ENCODE data around the gene TBCA.
A peak's percentile ranks its signal among the peaks of the same experiment; 100 is the strongest.

The TBCA gene, protein sequence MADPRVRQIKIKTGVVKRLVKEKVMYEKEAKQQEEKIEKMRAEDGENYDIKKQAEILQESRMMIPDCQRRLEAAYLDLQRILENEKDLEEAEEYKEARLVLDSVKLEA

DNA sequence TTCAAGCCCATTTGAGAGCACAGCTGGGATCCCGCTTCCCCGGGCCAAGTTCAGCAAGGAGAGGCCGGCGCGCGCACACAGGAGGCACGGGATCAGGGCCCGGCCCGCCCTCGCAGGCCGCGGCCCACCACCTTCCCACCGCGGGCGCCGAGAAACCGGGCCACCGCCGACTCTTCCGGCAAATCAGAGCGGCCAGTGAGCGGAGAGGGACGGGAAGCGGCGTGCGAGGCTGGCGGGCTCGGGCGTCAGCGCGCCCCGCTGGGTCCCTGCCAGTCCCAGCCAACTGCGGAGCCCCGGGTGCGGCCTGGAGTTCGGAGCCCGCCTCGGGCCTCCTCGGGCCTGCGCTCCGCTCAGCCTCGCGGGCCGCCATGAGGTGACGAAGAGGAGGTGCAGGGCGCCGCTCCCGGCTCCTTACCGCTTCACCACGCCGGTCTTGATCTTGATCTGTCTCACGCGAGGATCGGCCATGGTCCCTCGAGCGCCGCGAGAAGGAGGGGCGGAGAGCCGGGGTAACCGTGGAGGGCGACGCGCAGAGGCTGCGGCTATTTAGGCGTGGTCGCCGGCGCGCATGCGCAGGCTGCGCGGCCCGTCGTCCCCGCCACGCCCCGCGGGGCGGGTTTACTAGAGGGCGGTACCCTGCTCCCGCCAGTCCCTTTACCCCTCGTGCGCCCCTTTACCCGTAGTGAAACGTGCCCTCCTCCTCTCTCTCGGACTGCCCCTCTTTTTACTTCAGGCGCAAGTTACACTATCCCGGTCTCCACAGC is at the start of gene TBCA:
Gene TBCA (minus strand): TSS at position 550 of the 764 bp plus-strand sequence. CDS start 82 bp downstream, at position 468.
- peak; percentile 73 for DNase-seq

DNA sequence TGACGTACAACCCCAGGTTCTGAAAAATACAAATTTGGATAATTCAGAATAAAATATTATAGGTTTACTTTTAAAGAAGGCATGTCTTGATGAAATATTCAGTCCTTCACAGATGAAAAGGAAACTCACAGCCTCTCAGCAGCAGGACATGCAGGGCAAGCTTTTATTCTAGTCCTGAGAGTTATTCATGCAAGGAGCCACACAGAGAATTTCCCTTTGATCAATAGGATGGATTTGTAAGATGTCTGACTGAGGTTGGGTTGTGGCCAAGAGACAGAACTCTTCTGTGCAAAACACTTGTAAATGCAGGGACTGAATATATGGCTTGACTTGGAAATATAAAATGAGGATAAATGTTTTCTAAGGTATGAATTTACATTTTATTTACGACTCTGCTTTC is 48.8 kb upstream of the TBCA start:
- DNase-seq, result no peak

DNA sequence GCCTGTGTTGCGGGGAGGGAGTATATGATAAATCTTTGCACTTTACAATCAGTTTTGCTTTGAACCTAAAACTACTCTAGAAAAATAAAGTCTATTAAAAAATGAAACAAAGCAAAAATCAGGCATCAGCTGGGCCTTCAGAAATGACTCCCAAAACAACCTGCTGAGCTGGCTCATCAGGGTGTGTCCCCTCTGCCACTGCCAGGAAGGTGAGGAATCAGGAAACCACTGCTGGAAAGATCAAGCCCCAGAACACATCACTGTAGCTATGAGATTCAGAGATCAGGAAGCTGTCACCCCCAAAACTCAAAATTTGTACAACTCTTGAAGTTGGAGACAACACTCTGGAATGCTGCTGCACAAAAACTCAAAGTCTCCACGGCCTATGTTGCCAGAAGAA is 40.5 kb upstream of the TBCA start:
- DNase-seq, result no peak

DNA sequence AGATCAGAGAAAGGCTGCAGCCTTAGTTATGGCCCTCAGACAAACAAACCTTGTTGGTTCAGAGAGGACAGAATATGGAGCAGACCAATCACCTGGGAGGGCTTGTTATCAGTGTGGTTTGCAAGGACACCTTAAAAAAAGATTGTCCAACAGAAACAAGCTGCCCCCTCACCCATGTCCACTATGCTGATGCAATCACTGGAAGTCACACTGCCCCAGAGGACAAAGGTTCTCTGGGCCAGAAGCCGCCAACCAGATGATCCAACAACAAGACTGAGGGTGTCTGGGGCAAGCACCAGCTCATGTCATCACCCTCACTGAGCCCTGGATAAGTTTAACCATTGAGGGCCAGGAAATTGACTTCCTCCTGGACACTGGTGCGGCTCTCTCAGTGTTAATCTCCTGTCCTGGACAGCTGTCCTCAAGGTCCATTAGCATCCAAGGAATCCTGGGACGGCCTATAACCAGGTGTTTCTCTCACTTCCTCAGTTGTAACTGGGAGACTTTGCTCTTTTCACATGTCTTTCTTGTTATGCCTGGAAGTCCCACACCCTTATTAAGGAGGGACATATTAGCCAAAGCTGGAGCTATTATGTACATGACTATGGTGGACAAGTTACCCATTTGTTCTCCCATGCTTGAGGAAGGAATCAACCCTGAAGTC is 36.9 kb upstream of the TBCA start:
- no peak for DNase-seq

DNA sequence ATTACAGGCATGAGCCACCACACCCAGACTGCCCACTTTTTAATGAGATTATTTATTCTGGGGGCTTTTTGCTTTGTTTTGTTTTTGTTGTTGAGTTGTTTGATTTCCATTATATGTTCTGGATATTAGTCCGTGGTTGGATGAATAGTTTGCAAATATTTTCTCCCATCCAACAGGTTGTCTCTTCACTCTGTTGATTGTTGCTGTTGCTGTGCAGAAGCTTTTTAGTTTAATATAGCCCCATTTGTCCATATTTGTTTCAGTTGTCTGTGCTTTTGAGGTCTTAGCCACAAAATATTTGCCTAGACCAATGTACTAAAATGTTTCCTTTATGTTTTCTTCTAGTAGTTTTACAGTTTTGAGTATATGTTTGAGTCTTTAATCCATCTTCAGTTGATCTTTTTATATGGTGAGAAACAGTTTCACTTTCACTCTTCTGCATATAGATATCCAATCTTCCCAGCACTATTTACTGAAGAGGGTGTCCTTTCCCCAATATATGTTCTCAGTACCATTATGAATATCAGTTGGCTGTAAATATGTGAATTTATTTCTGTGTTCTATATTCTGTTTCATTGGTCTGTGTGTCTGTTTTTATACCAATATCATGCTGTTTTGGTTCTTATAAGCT is 30.2 kb upstream of the TBCA start:
- no peak for DNase-seq

DNA sequence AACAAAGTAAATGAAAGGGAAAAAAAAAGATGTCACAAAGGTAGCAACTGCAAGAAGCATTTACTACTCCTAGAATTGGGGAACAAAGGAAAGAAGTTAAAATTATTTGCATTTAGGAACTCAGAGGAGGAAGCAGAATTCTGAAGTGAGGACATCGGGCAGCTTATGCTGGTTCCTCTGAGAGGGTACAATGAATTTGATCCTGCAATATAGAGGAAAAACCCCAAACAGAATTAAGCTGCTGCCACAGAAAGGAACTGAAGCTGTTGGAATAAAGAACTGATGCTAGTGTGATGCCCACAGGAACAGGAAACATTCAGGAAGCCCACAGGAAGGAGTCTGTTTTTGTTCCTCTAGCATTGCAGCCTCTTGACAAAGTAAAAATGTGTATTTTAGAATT is 22.3 kb upstream of the TBCA start:
- DNase-seq, result no peak

DNA sequence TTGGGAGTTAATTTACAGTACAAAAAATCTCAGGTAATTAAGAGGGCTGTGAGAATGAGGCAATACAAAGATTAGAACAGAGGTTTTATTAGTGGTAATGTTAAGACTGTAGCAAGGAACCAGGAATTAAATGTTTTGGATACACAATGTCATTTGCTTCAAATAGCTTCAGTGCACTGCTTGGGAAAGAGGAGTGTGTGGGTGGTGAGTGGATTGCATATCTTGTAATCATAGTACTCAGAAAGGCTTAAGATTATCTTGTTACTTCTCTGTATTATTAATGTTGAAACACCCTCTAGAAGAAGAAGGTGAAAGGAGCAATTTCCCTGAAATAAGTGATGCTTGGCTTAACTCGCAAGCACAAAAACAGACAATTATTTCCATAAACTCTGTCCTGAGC is 21.0 kb upstream of the TBCA start:
- DNase-seq, result no peak

DNA sequence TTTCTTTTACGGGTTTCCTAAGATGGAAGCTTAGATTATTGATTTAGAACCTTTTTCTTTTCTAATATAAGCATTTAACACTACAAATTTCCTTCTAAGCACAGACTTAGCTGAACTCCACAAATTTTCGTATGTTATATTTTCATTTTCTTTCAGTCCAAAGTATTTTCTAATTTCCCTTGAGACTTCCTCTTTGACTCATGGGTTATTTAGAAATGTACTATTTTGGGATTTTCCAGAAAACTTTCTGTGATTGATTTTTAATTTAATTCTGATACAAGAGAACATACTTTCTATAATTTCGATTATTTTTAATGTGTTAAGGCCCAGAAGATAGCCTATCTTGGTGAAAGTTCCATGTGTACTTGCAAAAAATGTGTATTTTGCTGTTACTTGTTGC is 19.7 kb upstream of the TBCA start:
- DNase-seq, result no peak

DNA sequence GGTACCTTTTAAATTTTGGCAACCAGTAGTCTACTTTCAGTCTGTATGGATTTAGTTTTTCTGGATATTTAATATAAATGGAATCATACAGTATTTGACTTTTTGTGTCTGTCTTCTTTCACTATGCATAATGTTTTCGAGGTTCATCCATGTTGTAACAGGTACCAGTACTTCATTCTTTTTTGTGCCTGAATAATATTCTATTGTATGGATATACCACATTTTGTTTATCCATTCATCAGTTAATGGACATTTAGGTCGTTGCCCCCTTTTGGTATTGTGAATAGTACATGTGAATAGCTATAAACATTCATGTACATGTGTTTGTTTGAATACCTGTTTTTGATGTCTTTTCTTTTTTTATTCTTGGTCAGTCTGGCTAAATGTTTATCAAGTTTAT is 19.1 kb upstream of the TBCA start:
- DNase-seq, result no peak

DNA sequence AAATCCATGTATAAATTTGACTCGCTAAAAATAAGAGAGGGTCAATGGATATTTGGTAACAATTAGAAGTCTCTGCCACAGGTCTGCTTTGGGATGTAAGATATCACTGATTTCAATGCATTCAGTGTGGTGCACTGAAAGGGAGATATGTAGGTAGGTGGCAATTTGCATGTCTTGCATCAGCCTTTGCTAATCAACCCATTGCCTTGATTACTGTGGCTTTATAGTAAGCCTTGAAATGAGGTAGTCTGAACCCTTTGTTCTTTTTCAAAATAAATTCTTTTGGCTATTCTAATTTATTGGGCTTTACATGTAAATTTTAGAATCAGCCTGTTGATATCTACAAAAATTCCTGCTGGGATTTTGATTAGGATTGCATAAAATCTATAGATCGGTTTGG is 15.8 kb upstream of the TBCA start:
- no peak for DNase-seq

DNA sequence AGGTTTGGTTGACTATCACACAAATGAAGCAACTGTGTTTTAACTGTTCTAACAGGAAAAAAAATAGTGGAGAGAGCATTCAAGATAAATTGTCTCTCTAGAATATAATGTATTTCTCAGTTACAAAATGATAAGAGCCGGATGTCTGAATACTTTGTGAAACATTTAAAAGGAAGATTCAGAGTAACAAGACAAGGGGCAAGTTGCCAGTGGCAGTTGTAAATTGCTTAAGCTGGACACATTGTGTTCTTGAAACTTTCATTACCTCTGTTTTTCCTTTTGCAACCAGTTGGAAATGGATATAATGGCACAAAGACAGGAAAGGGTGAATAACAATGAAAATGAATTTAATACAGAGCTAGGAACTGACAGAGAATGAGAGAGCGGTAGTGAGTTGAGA is 15.2 kb upstream of the TBCA start:
- DNase-seq, result no peak

DNA sequence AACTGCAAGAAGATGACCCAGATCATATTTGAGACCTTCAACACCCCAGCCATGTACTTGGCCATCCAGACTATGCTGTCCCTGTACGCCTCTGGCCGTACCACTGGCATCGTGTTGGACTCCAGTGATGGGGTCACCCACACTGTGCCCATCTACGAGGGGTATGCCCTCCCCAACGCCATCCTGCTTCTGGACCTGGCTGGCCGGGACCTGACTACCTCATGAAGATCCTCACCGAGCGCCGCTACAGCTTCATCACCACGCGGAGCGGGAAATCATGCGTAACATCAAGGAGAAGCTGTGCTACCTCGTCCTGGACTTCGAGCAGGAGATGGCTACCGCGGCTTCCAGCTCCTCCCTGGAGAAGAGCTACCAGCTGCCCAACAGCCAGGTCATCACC is 9.1 kb upstream of the TBCA start:
- DNase-seq, result no peak

DNA sequence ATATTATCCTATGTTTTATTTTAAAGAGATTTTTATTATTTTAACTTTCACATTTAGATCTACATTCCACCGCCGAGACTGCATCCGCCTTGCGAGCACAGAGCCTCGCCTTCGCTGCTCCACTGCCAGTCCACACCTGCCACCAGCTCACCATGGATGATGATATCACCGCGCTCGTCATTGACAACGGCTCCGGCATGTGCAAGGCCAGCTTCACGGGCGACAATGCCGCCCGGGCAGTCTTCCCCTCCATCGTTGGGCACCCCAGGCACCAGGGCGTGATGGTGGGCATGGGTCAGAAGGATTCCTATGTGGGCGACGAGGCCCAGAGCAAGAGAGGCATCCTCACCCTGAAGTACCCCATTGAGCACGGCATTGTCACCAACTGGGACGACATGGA is 8.6 kb upstream of the TBCA start:
- no peak for DNase-seq

DNA sequence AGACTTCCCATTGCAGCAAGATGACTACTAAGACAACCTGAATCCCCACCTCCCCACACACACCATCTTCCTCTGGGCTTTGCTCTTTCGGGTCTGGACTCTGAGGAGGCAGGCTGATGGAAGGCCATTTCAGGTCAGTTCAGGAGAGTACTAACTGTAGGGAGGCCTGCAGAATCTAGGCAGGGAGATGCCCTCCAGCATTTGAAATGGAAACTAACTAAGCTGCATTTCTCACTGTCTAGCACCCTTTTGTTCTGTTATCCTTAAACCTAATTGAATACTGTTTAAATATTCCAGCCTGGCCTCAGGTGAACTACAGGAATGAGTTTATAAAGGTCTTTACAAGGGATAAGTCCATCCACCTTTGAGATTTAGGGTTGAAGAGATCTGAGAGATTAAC is 4.9 kb upstream of the TBCA start:
- no peak for DNase-seq

DNA sequence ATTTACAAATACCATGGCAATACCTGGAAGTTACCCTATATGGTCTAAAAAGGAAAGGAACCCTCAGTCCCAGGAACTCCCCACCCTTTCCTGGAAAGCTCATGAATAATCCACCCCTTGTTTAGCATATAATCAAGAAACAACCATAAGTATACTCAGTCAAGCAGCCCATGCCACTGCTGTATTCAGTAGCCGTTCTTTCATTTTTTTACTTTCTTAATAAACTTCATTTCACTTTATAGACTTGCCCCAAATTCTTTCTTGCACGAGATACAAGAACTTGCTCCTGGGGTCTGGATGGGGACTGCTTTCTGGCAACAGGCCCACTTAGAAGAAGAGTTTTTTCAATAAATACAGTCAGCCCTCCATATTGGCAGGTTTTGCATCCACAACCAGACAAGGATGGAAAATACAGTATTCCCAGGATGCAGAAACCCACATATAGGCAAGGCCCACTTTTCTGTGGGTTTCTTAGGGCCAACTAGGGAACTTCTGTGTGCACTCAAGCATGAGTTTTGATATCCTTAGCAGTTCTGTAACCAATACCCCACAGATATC is 2.8 kb upstream of the TBCA start:
- no peak for DNase-seq

DNA sequence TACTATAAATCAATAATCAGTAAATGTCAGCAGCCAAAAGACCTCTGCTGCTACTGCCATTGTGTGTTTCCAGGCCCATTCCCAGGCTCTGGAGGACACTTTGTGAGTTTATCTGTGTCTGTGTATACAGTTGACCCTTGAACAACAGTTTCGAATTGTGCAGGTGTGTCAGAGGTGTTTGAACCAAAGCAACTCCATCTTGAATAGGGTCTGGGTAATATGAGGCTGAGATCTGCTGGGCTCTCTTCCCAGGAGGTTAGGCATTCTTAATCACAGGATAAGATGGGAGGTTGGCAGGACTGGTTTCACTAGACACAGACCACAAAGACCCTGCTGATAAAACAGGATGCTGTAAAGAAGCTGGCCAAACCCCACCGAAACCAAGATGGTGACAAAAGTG is 2.3 kb upstream of the TBCA start:
- no peak for DNase-seq

DNA sequence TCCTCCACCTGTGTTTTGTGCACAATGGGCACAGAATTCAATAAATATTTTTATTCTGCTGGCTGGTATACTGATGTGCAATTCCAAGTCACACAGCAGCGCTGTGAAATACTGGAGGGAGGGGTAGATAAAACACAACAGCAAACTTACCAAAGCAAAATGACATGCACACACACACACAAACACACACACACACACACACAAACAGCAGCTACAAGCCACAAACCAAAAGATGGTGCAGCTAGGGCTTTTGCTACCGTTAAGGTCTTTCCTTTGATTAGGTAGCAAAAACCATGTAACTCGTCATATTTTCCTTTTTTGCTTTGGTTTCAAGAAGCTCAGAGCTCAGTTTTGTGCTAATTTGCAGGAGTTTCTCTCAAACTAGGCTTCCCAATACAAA is 1.8 kb upstream of the TBCA start:
- no peak for DNase-seq

DNA sequence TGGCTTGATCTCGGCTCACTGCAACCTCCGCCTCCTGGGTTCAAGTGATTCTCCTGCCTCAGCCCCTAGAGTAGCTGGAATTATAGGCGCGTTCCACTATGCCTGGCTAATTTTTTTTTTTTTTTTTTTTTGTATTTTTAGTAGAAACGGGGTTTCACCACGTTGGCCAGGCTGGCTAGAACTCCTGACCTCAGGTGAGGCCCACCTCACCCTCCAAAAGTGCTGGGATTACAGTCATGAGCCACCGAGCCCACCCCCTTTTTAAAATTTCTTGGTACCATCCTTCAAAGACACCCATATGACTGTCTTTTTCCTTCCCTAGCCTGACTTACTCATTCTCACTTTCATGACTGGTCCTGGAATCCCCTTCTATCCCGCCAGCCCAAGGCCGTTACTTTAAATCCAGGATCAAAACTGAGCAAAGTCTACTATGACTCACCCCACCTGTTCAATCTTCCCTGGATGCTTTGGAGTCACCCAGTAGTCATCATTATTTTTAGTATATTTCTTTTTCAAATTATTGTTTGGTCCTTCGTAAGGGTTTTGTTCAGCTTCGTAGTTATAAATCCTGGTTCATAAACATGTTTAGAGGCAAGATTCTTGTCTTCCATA is 1.2 kb upstream of the TBCA start:
- no peak for DNase-seq

DNA sequence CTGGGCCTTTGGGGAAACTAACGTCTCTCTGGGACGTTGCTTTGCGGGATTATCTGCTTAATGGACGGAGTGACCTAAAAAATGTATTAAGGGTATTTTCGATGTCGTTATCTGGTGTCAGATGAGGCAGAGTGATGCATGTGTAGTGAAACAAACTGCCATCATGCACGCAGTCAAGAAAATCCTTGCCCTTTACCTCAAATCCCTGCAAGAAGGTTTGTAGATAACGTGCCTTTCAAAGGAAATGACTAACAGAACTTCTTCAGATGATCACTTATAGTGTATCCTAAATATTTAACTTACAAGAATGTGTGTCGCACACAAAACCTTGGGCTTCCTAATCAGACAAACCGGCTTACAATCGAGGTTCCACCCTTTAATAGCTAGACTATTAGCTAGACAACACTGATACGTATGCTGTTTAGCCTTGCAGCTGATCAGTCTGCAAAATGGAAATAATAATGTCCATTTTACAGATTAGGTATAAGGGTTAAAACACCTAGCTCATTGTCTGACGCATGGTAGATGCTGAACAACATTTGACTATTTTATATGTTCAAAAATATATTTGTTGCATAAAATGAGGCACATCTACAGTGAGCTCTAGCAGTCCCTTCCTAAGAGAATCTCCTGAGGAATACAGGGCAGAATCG is 541 bp upstream of the TBCA start:
- DNase-seq, result no peak

DNA sequence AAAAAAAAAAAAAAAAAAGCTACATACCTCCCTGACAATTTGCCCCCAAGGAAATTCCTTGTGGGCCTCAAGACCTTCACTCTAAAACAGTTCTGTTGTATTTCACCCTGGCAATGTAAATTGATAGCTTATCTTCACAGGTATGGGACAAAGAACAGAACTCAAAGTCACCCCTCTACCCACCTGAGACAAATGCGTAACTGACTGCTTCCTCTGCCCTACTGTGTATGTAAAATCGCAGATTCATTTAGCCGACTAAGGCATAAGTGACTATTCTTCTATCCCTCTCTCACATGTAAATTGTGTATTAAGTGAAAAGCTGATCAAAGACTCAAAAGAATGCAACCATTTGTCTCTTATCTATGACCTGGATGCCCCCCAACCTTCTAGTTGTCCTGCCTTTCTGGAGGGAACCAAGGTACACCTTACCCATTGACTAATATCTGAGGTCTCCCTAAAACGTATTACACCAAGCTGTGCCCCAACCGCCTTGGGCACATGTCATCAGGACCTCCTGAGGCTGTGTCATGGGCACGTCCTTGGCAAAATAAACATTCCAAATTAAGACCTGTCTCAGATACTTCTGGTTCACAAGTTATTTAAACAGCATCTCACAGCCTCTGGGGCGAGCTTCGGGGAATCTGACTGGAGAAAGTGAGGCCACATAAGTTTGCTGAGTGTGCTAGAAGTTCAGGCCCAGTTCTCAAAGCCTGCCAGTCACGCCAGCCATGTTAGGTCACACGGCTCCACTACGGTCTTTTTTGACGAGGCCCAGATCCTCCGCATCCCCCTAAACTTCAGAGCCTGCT is 954 bp downstream of the TBCA start:
- DNase-seq, result no peak

DNA sequence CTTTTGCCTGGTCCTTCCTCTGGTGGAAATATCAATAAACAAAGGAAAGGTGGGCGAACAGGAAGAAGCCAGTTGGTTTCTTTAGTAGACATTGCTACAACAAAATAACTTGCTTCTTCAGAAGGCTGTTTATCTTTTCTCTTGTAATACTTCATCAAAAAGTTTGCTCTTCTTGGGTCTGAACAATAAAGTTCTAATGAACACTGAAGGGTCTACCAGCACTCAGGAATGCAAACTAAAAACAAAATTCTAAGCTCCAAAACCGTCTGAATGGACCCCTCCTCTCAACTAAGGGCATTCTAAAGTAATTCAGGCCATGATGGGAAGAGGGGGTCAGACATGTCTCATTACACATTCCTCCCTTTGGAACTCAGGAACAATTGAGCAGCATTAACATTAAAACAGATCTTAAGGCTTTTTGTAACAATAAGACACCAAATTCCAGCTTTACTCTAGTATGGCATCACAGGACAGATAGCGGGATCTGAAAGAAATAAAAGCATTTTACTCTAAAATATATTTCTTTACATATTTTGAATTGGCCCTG is 2.3 kb downstream of the TBCA start:
- no peak for DNase-seq

DNA sequence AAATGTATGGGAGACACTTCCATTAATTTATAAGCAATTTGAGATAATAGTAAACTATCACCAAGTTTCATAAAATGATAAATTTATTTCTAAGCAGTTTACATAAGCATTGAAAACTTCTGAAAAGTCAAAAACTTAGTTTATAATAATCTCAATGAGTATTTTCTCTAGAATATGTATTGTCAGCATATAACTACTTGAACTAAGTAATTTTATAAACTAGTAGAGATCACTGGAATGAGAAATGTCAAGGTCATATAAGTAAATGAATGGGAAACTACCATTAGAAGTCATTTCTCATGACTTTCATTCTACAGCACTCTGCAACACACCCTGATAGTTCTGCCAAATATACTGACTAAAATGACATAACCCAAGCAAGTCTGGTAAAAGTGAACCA is 3.4 kb downstream of the TBCA start:
- DNase-seq, result no peak

Measured in kidney glomerular epithelial cell (primary cell).